ENCODE results near the gene NAT9.

The NAT9 gene

DNA sequence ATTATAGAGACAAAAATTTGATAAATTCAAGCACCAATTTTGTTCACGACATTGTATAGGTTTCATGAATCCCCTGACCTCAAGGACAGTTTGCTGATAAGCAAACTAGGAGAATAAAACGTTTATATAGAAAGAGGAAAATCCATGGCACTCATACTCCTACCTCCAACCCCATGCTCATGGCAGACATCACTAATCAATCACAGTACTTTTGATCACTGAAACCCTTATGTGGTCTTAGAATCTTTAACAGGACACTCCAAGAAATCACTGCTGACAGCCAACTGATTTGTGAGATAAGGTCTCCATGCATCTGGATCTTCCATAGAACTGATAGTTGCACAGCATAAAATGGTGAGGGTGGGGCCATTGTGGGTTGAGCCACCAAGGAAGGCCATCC lies 32.4 kb downstream of the NAT9 start:
- DNase-seq = no peak

DNA sequence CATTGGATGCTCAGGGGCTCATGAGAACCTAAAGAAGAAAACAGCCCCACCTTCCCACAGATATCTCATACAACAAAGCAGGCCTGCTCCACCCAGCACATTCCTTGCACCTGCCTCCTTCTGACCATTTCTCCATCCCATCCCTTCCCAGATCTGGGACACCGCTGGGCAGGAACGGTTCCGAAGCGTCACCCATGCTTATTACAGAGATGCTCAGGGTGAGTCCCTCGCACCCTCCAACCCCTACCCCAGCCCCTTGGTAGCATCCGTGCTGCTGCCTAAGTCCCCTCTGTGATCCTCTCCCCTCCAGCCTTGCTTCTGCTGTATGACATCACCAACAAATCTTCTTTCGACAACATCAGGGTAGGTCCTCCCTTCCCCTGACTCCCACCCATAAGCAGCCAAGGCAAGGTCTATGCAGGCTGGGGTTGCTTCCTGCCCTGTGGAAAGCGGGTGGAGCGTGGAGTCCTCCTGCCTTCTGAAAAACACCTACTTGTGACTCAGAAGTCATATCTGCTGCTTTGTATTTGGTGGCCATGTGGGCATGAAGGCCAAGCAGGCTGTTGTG lies 33.1 kb downstream of the NAT9 start:
- DNase-seq = no peak

DNA sequence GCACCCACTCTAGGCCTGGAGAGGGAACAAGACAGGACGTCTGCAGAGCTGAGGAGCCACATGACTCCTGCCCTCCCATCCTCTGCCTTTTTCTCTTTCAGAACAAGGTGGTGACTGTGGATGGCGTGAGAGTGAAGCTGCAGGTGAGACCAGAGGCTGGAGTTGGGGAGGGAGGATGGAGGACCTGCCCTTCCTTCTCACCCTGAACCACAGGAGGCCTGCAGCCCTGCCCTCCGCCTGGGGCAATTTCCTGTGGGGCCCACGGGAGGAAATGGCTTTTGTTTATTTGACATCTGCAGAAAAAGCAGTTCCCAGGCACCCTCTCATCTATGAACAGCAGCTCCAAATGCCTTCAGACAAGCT lies 34.0 kb downstream of the NAT9 start:
- no peak for DNase-seq

DNA sequence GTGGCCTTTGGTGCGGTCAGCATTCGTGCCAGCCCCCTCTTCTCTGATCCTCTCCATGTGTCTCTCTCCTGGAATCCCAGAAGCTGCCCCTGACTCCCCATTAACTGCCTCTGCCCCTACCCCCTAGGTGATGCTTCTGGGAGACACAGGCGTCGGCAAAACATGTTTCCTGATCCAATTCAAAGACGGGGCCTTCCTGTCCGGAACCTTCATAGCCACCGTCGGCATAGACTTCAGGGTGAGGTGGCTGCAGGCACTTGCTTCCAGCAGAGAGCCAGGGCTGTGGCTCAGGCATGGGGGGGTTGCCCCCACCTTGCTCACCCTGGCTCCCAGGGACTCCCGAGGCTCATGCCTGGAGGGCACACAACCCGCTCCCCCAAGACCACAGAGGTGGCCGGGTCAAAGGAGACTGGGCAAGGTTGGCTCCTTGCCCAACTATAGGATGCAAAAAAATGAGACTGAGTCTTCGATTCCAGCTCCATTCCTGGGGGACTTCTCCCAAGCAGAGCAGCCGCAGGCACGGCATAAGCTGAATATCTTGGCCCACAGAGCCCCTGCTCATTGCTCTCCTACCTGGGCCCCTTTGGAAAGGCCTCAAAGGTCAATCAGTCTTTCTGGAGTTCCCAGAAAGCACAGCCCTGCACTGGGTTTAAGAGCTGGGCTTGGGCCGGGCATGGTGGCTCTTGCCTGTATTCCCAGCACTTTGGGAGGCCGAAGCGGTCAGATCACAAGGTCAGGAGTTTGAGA lies 35.3 kb downstream of the NAT9 start:
- DNase-seq = no peak

DNA sequence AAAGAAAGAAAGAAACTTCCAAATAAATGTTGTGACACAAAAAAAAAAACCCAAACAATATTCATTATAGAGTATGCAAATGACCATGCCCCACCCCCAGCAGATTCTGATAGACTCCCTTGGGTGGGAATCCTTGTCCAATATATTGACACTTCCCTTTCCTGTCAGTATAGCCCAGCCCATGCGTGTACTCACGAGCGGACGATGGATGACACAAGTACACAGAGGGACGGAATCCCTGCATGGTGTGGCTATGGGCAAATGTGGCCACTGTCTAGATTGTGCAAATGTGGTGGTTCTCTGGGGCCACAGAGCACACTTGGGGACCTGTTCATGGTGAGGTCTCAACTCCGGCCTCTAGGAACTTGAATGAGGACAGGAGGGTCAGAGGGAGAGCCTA lies 36.0 kb downstream of the NAT9 start:
- DNase-seq = no peak

DNA sequence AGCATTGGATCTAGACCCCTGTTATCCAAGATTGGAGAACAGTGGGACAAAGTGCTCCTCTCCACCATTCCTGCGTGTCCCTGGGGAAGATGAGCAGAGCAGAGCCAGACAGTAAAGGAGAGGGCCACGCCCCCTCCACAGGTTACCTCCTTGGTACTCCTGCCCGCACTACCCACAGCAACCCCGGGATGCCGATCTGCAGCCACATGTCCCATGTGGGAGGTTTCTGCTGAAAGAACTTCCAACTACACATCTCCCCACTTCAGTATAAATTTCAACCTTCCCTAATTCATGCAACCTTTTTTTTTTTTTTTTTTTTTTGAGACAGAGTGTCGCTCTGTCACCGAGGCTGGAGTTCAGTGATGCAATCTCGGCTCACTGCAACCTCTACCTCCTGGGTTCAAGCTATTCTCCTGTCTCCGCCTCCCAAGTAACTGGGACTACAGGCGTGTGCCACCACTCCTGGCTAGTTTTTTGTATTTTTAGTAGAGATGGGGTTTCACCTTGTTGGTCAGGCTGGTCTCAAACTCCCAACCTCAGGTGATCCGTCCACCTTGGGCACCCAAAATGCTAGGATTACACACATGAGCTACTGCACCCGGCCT lies 36.8 kb downstream of the NAT9 start:
- DNase-seq = no peak

DNA sequence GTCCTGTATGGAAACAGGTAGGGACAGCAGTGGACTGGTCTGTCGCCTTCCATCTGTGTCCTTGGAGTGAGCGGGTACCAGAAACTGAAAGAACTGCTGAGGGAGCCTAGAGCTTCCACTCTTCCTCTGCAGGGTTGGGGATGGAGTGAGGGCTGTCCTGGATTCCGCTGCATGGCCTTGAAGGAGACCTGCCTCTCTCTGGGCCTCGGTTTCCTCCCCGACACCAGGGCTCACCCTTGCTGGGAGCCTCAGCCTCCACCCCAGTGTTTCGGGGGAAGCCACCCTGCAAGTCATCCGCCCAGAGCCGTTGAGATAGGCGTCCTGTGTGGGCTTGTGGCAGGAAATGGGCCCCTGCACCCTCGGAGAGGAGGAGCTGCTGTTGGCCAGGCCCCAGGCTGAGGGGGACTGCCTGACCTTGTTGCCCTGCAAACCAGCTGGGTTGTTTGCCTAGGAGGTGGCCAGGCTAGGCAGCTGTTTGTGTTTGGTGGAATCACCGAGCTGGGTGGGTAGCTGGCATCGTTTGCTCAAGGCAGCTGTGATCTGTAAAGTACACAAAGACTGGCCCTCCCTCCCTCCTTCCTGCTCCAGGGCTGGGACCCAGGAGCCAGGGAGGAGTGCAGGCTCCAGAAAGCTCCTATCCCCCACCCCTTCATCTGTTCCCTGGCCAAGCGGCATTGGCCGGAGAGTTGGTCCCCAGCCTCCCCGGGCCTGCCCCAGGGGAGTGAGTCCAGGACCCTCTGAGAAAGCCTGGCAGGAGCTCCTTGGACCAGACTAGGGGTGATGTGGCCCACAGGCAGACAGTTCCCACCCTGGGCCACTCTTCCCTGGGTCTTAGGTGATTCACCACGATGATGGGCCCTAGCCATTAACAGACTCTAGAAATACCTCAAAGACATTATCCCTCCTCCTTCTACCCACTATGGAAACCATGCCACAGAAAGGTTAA lies 37.8 kb downstream of the NAT9 start:
- peak; percentile 61 for DNase-seq

DNA sequence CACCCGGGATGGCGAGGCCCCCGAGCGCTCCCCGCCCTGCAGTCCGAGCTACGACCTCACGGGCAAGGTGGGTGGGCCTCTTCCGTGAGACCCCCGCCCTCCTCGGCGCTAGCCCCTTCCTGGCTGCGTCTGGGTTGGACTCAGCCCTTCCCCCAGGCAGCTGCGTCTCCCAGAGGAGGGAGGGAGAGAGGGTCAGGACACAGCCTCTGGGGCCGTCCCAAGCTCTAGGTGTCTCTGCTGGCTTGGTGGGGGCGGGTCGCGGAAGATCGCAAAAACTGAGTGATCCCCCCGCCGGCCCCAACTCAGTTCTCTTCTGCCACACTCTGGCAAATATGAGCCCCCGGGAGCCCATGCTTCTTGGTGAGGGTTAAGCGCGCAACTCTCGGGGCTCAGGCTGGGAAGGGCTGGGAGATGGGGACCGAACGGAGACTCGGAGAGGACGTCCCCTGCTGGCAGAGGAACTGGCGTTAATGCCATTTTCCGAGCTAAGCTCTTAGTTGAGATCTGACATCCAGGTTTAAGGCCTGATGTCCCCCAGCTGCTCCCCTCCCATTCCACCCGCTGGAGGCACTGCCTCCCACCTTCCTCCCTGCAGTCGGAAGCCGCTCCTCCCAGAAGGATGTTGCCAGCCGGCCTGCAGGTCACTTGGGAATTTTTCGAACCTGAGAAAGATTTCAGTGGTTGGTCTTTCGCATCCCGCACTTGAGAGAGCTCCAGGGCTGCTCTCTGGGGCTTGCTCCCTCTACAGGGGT lies 38.7 kb downstream of the NAT9 start:
- DNase-seq = no peak

DNA sequence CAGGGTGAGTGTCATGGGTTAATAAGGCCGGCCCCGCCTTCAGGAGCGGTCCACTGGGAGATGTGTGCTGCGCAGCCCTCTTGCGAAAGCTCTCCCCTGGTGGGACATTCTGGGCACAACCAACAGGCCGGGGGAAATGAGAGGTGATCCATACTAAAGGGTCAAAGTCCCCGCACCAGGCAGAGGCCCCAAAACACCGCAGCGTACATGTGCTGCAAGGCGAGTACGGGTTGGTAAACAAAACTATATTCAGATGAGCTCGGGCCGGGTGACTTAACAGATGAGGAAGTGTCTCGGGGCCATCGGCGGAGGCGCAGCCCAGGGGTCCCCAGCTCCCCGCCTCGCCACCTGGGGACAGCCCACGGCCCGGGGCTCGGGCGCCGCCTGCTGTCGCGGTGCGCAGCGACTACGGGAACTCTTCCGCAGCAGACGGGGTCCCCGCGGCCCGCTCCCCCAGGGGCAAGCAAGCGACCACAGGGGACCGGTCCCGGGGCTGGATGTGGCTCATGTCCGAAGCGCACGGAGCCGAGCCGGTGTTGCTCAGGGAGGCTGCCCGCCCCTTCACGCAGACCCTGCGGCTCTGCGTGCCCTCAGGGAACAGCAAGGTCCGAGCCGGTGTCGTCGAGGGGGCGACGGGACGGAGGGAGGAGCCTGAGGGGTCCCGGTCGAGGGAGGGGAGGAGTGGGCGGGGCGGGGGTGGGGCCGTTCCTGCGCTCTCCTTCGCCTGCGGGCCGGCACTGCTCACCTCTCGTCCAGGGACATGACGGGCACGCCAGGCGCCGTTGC lies 39.4 kb downstream of the NAT9 start, which contains the start of gene RAB37:
Gene RAB37 (plus strand): TSS at position 744 of the 786 bp plus-strand sequence. CDS start 17 bp downstream, at position 761.
- DNase-seq = peak; percentile 44

DNA sequence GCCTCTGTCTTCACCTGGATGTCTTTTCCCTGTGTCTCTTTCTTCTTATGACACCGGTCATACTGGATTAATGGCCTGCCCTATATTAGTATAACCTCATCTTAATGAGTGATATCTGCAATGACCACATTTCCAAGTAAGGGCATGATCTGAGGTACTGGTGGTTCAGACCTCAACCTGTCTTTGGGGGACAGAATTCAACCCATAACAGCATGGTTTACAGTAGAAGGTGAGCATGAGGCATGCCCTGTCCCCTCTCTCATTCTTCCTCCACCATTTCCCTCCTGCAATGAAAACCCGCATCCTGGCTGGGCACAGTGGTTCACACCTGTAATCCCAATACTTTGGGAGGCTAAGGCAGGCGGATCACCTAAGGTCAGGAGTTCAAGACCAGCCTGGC lies 41.9 kb downstream of the NAT9 start:
- no peak for DNase-seq

DNA sequence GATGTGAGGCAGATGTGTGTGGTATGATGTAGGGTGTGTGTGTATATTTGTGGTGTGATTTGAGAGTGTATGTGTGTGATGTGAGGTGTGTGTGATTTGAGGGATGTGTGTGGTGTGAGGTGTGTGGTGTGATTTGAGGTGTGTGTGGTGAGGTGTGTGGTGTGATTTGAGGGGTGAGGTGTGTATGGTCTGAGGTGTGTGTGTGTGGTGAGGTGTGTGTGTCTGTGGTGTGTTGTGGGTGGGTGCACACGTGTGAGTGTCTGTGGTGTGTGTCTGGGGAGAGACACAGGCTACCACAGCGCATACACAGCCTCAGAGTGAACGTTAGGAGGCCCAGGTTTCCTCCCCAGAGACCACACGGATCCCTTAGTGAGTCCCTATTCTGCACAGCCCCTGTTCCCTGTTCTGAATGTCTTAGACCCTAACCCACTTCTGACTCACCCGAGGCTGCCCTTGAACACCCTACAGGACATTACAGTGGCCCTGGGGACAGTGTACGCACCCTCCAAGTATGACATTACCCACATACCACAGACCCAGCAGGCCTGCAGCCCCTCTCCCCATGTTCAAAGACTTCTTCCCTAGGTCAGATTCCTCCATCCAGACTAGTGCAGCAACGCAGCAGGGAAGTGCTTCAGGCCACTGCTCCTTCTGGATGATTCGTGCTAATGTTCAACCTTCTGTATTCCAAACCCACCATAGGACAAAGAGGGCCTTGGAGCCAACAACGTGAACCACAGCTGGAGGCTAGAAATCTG lies 42.6 kb downstream of the NAT9 start:
- DNase-seq = no peak

DNA sequence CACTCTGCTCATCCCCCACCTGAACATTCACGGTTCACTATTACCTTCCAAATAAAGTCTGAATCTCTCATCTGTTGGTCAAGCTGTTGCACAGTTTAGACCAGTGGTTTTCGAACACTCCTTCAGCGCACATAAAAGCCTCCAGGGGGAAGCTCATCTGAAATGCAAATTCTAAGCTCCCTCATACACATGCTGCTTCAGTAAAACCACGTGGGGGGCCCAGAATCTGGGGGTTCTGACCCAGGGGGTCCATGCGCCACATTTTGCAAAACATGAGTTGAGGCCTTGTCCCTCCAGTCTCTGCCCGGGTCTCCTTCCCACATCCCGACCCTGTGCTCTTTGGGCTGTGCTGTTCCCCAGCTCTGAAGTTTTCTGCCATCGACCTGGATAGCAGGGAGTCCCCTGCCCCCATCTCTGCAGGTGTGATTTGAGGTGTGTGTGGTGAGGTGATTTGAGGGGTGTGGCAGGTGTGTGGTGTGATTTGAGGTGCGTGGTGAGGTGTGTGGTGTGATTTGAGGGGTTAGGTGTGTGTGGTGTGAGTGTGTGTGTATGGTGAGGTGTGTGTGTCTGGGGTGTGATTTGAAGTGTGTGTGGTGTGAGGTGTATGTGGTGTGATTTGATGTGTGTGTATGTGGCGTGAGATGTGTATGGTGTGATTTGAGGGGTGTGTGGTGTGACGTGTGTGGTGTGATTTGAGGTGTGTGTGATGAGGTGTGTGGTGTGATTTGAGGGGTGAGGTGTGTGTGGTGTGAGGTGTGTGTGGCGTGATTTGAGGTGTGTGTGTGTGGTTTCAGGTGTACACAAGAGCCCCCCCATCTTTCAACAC lies 43.9 kb downstream of the NAT9 start:
- DNase-seq = no peak

DNA sequence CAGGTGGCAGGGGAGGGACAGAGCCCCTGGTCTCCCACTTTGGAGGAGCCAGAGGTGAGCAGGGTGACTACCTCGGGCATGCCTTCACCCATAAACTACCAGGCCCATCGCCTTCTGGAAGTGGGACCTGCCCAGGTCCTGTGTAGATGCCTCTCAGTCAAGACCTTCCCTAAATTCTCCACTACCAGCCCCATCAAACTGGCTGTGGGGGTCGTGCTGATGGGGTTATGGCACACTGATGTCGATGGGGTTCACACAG lies 44.9 kb downstream of the NAT9 start:
- DNase-seq = no peak

DNA sequence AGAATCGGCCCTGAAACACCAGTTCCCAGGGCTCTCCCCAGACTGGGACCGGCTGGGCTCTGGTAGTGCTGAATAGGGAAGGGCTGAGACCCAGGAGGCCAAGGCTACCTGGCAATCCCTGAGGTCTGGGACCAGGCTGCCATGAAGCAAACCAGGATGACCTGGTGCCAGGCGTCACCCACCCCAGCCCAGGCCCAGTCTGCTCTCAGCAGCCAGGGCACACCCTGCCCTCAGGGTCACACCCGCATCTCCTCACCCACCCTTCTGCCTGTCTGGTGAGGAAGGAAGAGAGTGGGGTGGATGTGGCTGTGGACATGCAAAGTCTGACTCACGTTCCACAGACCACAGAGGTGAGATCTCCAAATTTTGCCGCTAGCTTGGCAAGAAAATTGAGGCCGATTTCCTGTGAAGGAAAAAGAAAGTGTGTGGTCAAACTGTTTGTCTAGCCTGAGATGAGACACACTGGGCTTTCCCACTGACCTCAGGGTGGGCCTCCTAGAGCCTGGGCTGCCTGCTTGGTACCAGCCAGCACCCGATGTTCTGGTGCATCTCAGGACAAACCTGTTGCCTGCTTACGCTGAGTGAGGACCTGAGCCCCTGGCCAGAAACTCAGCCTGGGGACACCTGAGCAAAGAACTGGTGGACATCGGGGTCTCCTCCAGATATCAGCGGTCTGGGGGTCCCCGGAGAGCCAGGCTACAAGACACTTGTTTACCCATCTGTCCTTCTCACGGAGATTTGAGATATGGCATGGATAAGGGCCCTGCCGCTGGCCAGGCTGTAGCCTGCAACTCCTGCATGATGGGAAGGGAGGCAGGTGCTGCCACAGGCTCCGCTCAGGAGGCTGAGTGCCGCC lies 45.4 kb downstream of the NAT9 start:
- DNase-seq = no peak

DNA sequence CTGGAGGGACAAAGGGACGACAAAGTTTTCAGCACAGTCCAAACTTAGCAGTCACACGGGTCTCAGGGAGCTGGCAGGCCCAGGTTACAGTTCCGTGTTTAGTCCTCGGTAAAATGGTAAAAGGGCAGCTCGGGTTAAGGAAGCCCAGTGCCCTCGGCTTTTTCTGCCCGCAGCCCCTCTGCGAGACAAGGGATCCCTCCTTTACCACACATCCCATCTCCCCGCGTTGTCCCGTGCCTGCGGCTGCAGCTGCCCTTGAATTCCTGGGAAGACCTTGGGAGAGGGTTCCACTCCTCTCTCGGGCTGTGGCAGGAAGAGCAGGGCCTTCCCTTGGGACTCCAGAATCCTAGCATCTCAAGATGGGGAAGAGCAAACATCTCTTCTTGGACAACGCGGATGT lies 46.3 kb downstream of the NAT9 start:
- DNase-seq = no peak

DNA sequence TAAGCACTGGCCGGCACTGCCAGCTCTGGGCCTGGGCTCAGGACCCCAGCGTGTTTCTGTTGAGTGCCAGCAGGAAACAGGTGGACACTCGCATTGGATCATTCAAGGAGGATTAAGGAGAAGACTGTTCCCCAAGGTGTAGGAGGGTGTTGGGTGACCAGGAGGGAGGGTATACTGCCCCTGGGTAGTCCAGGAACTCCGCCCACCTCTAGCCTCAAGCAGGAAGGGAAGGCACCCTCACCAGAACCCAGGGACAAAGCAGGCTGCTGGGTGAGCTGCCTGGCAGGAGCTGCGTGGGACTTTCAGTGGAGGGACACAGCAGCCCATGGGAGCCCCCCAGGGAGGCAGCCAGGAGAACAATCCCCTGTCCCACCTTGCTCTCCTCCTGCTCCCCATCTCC lies 46.8 kb downstream of the NAT9 start:
- DNase-seq = no peak

DNA sequence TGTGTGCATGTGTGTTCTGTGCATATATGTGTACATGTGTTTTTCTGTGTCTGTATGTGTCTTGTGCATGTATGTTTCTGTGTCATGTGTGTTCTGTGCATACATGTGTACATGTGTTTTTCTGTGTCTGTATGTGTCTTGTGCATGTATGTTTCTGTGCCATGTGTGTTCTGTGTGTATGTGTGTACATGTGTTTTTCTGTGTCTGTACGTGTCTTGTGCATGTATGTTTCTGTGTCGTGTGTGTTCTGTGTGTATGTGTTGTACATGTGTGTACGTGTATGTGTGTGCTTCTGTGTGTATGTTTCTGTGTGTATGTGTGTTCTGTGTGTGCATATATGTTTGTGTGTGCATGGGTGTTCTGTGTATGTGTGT lies 47.5 kb downstream of the NAT9 start:
- DNase-seq = no peak

DNA sequence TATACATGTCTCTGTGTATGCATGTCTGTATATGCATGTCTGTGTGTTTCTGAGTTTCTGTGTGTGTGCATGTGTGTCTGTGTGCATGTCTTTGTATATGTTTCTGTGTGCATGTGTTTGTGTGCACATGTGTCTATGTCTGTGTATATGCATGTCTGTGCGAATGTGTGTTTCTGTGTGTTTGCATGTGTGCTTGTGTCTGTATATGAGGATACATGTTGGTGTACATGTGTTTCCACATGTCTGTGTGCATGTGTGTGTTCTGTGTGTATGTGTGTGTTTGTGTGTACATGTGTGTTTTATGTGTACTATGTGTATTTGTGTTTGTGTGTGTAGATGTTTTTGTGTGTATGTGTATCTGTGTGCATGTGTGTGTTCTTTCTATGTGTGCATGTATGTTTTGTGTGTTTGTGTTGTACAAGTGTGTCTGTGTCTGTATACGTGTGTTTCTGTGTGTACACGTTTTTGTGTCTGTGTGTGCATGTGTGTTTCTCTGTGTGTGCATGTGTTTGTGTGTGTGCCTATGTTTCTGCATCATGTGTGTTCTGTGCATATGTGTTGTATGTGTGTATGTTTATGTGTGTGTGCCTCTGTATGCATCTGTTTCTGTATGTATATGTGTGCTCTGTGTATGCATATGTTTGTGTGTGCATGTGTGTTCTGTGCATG lies 48.0 kb downstream of the NAT9 start:
- no peak for DNase-seq

DNA sequence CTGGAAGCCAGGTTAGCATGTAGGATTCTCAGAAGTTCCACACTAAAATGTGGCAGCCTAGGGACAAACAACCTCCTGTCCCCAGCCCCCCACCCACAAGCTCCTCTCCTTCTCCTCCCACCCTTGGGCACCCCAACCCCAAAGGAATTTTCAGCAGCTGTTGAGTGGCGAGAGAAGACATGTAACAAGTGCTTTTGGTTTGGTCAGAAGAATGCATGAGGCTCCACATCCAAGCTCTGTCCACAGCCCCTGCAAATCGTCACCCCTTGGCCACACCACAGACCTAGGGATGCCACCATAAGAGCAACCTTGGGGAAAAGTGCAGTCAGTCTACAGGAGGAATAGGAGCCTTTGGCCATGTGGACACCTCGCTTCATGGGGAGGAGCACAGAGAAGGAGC lies 51.0 kb downstream of the NAT9 start:
- no peak for DNase-seq
